NCI-H82 treated with DMSO at 0.1 percent for 48 hours (cell line): ENCODE measurements around the gene TAF3.

Experiments used
- DNase-seq: peaks from one replicate; lab custom pipeline; 2025; ENCODE audit not compliant: unreplicated experiment; lab: John Stamatoyannopoulos, UW

The TAF3 gene

DNA sequence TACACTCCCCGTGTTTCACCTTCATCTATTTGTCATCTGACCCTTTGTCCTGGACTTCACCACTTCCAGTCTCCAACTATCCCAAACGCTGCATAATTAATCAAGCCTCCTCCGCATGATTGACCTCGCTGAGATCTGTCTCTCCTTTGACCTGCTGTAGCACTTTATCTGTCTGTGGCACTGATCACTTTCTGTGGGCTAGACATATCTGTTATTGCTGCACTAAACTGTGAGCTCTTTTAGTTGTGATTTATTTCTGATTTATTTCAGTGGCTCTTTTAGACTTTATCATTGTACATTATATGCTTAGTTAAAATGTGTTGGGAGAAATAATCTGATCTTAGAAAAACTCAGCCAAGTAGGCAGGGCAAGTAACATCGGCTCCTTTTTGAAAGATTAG, 144.3 kb downstream of the TAF3 start:
- no peak for DNase-seq

GRCh38 chr10:7965457-7965856, 147.2 kb downstream of the TAF3 start:
- no peak for DNase-seq

DNA sequence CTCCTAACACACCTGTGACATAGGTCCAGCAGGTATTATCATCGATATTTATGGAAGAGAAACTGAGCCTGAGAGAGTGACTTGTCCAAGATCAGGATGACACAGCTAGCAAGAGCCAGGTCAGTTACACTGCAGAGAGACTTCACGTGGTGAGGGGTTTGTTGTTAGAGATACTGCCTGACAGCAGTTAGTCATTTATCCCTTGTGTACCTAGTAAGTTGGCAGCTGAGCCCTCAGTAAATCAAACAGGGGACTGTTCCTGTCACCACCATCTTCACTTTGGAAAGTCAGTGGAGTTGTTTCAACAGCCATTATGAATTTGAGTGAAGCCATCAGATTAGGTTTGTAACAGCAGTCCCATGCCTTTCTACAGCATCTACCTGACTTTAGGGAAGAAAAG, 148.7 kb downstream of the TAF3 start:
- DNase-seq: no peak

DNA sequence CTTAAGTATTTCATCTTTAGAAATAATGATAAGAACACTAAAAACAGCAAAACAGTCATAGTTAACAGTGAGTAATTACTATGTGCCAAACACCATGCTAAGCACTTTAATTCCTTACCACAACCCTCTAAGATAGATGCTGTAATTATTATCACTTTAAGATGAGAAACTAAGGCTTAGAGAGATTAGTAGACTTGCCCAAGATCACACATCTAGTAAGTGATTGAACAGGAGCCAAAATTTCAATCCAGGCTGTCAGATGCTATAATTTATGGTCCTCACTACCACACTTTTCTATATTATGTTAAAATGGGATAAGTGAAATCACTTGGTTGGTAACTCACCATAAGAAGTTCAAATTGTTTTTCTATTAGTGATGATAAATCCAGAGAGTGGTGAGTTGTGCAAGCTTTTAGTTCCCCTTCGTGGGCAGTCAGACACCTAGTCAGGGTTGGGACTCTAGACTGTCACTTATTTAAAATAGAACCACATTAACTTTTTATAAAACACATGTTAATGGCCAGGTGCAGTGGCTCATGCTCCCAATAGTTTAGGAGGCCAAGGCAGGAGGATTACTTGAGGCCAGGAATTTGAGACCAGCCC, 150.3 kb downstream of the TAF3 start:
- peak; percentile 1 for DNase-seq

DNA sequence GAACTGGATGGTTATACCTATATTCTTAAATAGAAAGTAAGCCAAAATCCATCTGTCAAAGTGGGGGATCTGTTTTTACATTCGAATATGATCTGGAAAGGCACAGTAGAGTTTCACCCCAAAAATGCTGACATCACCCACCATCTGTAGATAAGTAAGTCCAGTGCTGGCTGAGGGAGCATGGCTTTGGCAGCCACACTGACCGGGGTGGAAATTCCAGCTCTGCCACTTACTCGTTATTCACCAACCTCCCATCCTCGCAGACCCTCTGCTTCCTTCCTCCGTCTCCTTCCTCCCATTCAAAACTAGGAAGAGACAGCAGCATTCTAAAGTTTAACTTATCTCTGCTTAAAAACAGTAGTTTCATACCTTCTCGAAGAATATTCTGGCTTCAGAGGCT, 151.3 kb downstream of the TAF3 start:
- DNase-seq: no peak

DNA sequence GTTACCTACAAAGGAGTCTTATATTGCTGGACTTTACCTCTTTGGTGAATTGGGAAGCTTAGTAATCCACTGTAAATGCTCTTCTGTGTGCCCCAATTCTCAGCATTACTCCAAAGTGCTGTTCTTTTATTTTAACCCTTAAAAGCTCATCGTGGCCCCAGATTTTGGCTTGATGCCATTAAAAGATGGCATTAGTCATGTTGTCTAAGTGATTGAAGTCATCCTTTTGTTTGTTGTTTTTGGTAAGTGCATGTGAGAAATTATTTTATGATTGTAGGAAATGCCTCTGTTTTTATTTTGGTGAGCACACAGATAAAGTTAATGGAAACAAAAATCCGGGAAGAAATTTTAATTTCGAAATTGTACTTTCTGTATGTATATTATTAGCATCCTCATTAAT, 153.6 kb downstream of the TAF3 start:
- DNase-seq: no peak

- DNase-seq: no peak
These were observed 154.1 kb downstream of the TAF3 start for GRCh38 chr10:7972367-7972766.

DNA sequence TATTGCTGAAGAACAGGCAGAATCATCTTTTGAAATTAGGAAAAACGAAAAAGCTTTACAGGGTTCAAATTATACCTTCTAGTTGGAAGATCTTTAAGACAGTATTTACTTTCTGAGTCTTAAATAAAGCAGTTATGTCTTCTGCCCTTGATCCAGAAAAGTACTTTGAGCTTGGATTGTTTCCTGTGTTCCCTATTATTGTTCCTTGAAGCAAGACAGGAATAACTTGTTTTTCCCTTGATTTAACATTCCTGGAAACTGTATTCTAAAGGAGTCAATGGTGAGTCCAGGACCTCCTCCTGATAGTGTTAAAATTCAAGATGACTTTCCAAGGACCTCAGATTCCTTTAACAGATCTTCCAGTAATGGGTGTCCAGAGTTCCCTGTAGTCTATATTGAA, 161.9 kb downstream of the TAF3 start:
- DNase-seq: no peak

- DNase-seq: no peak
These were observed 164.4 kb downstream of the TAF3 start for GRCh38 chr10:7982727-7983126.

GRCh38 chr10:7984325-7984724, 166.0 kb downstream of the TAF3 start:
- DNase-seq: no peak

GRCh38 chr10:7984896-7985295, 166.6 kb downstream of the TAF3 start:
- DNase-seq: no peak

DNA sequence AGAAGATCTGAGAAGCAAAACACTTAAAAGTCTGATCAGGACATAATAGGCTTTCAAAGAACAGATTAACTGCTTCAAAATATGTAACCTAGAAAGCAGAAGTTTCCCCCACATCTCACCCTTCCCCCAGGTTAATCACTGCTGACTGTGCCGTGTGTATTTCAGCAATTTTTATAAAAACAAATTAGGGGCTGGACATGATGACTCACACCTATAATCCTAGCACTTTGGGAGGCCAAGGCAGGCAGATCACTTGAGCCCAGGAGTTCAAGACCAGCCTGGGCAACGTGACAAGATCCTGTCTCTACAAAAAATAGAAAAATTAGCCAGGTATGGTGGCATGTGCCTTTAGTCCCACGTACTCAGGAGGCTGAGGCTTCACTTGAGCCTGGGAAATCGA, 168.5 kb downstream of the TAF3 start:
- DNase-seq: no peak

GRCh38 chr10:7988989-7989388, 170.7 kb downstream of the TAF3 start:
- no peak for DNase-seq

DNA sequence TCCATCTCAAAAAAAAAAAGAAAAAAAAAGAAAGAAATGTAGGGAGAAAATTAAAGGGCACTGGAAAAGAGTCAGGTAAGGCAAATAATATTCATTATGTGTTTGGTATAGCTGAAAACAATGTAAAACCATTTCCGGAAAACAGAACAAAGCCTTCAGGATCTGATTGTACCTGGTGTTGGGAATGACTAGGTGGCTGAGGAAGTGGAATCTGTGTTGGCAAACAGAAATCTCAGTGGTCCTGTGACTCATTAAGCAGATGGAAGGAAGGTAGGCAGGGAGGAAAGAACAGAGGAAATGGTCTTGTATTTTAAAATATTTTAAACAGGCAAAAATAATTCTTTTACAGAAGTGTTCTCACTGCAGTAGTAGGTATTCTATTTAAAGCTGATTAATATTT, 180.5 kb downstream of the TAF3 start:
- DNase-seq: no peak

DNA sequence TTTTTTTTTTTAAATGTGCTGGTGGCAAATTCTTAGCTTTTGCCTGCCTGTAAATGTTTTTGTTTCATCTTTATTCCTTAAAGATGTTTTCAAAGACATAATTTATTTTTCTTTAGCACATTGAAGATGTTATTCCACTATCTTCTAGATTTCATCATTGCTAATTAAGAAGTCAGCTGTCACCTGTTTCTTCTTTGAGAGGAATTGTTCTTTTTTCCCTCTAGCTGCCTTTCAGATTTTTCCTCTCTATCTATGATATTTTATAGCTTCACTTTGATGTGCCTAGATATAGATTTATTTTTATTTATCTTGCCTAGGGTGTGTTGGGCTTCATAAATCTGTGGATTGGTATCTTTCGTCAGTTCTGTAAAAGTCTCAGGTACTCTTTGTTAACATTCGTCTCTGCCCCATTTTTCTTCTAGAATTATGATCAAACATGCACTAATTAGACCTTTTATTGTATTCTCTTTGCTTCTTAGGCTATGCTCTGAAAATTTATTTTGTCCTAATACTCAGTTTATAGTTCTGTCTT, 186.2 kb downstream of the TAF3 start:
- no peak for DNase-seq

- no peak for DNase-seq
These were observed 188.1 kb downstream of the TAF3 start for GRCh38 chr10:8006274-8006999.

DNA sequence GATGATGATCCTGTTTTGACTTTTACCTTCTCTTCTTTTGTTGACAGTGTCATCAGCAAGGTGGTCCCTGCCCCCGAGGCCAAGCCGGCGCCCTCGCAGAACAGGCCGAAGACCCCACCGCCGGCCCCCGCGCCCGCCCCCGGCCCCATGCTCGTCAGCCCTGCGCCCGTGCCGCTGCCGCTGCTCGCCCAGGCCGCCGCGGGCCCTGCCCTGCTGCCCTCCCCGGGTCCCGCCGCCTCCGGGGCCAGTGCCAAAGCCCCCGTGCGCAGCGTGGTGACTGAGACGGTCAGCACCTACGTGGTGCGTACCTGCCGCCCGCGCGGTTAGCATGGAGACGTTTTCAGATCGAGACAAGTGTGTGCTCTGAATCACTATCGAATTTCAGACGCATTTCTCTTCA, 190.7 kb downstream of the TAF3 start:
- DNase-seq: no peak

DNA sequence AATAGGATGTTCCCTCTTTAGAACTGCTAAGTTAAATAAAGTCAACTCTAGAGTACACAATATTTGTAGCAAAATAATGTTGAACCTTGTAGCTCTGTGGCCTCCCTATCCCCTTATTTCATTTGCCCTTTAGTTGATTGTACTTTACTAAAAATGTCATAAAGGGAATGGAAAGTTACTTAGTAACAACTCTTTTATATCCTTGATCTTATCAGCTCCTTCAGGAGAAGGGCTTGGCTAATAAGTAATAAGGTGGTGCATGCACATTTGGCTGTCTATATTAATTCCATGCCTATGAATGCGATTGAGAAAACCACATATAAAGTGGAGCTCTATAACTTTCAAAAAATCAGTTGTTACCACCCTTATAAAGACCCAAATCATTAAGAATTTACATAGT, 194.7 kb downstream of the TAF3 start:
- DNase-seq: no peak

DNA sequence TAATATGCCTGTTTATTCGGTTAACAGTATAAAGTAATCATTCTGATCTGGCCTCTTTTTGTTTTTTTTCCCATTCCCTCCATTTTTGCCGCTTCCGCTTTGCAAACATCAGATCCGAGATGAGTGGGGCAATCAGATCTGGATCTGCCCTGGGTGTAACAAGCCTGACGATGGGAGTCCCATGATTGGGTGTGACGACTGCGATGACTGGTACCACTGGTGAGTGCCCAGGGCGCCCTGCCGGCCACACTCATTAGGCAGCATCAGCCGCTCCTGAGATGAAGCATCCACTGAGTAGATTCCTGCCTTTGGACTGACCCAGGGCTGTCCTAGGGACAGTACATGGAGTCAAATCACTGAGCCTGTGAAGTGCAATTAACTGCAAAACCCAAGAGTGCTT, 195.3 kb downstream of the TAF3 start:
- DNase-seq: no peak

- DNase-seq: no peak
These were observed 196.3 kb downstream of the TAF3 start for GRCh38 chr10:8014649-8015048.

- no peak for DNase-seq
These were observed 199.0 kb downstream of the TAF3 start for GRCh38 chr10:8017277-8017676.

DNA sequence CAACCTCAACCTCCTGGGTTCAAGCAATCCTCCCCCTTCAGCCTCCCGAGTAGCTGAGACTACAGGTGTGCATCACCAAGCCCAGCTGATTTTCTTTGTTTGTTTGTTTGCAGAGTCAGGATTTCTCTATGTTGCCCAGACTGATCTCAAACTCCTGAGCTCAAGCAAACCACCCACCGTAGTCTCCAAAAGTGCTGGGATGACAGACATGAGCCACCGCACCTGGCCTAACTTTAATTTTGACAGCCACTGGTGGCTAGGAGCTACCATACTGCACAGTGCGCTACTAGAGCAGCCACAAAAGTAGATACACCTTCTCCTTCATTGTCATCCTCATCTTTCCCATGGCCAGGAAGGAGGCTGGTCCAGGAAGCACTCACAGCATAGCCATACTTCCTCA, 205.0 kb downstream of the TAF3 start:
- DNase-seq: no peak

DNA sequence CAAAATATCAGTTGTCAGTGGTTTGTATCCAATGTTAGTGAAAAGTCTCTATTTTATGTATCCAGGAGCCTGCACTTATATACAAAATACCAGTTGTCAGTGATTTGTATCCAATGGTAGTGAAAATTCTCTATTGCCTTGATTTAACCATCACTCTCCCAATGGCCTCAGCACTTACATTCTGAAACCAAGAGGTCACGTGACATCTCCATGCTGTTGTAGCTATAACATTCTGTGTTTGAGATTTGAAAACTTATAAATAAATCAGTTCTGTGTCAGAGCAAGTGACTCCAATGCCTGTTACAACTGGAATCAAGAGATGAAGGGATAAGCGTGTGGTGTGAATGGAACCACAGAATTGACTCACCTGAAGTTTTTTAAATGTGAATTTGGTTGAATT, 205.5 kb downstream of the TAF3 start:
- DNase-seq: no peak
